H1 (cell line): ENCODE data around the gene TYK2. TPM values are rescaled to one million over a fixed set of nuclear protein-coding genes. Genes with fewer than 3 reads are reported as not detected.

Experiments used
- CTCF ChIA-PET: fragments of 300-600 bp; sonication (Branson Sonifier 250); formaldehyde crosslinking; loops from one replicate; lab custom pipeline; 2021; ENCODE audit not compliant: partially characterized antibody; lab: Charles Lee
- POLR2A ChIA-PET: fragments of 300-600 bp; sonication (Branson Sonifier 250); formaldehyde crosslinking; loops from one replicate; lab custom pipeline; 2021; ENCODE audit warnings: inconsistent platforms; ENCODE audit not compliant: partially characterized antibody; lab: Charles Lee
- DNase-seq, 2 experiments: peaks; one replicate each; pipeline versions ENCODE4 v3.0.0 to v3.0.0-alpha.2; 2010 to 2022; ENCODE audit warnings: low spot score in 2 of 2, low read depth in 1 of 2, mixed read lengths in 1 of 2
- FAIRE-seq: peaks from 2 replicates; lab custom pipeline; 2011; peaks lifted over from hg19 to GRCh38; lab: Jason Lieb, UNC
- H2AFZ ChIP-seq: 2 replicates; pipeline ENCODE4 v1.8.1; 2012; ENCODE audit warnings: low read length, inconsistent platforms
- H2AK5ac ChIP-seq: 2 replicates; pipeline ENCODE4 v1.6.1; 2013; ENCODE audit warnings: low read depth, low read length
- H2BK120ac ChIP-seq: replicated peaks from 2 replicates; pipeline ENCODE3; 2013; ENCODE audit warnings: low read depth, low read length, inconsistent platforms
- H2BK12ac ChIP-seq: 2 replicates; pipeline ENCODE4 v1.6.1; 2013; ENCODE audit warnings: low read depth, low read length
- H2BK15ac ChIP-seq: 2 replicates; pipeline ENCODE4 v1.6.1; 2013; ENCODE audit warnings: low read length
- H2BK20ac ChIP-seq: 2 replicates; pipeline ENCODE4 v1.6.1; 2013; ENCODE audit warnings: low read length
- H2BK5ac ChIP-seq: 2 replicates; pipeline ENCODE4 v1.6.1; 2013; ENCODE audit warnings: low read depth, low read length
- H3K14ac ChIP-seq: 2 replicates; pipeline ENCODE4 v1.6.1; 2013; ENCODE audit warnings: inconsistent platforms; ENCODE audit not compliant: insufficient read length
- H3K18ac ChIP-seq: 2 replicates; pipeline ENCODE4 v1.6.1; 2013; ENCODE audit warnings: low read length; ENCODE audit errors: extremely low read depth
- H3K23ac ChIP-seq: 2 replicates; pipeline ENCODE4 v1.6.1; 2013; ENCODE audit warnings: inconsistent platforms; ENCODE audit not compliant: insufficient read length
- H3K23me2 ChIP-seq: 2 replicates; pipeline ENCODE4 v1.6.1; 2013; ENCODE audit warnings: low read depth, low read length
- H3K27ac ChIP-seq: 2 replicates; pipeline ENCODE4 v1.6.1; 2011; ENCODE audit warnings: low read depth, low read length, inconsistent platforms
- H3K27me3 ChIP-seq, 4 experiments: replicated peaks in 1 of 4; 1 replicate in 1 of 4; 2 replicates in 3 of 4; pipeline versions ENCODE4 v1.6.1 to v1.8.1; 2011 to 2013; ENCODE audit warnings: low read length in 3 of 4, mild to moderate bottlenecking in 3 of 4, inconsistent platforms in 2 of 4, mixed read lengths in 2 of 4, moderate library complexity in 1 of 4; ENCODE audit not compliant: control insufficient read depth in 3 of 4, insufficient read depth in 3 of 4; ENCODE audit errors: extremely low read depth in 1 of 4
- H3K36me3 ChIP-seq, 4 experiments: 2 replicates each; pipeline versions ENCODE4 v1.6.1 to v1.8.1; 2011 to 2013; ENCODE audit warnings: mild to moderate bottlenecking in 4 of 4, low read length in 3 of 4, moderate library complexity in 2 of 4, control low read depth in 1 of 4, inconsistent platforms in 1 of 4; ENCODE audit not compliant: insufficient read depth in 4 of 4, control insufficient read depth in 2 of 4
- H3K4ac ChIP-seq: replicated peaks from 2 replicates; pipeline ENCODE3; 2013; ENCODE audit warnings: low read length, low read depth, mixed read lengths, inconsistent platforms; ENCODE audit not compliant: insufficient read length
- H3K4me1 ChIP-seq, 4 experiments: replicated peaks in 1 of 4; 1 replicate in 1 of 4; 2 replicates in 3 of 4; pipeline versions ENCODE4 v1.6.1 to v1.8.1; 2011 to 2013; ENCODE audit warnings: low read length in 3 of 4, inconsistent platforms in 2 of 4, mixed read lengths in 1 of 4; ENCODE audit not compliant: insufficient read depth in 4 of 4, control insufficient read depth in 3 of 4
- H3K4me2 ChIP-seq, 2 experiments: 2 replicates each; pipeline versions ENCODE4 v1.6.1 to v1.8.1; 2011 to 2013; ENCODE audit warnings: low read depth in 2 of 2, low read length in 2 of 2, control low read depth in 1 of 2, inconsistent platforms in 1 of 2, mild to moderate bottlenecking in 1 of 2; ENCODE audit not compliant: insufficient read depth in 1 of 2
- H3K4me3 ChIP-seq, 4 experiments: fragments of 200-600, 300-600 bp in 1 of 4; sonication (generic), shearing (Covaris generic), sonication (Bioruptor Twin) in 1 of 4; 2 replicates each; pipeline versions ENCODE4 v1.5.1 to v1.8.1; 2011 to 2016; ENCODE audit warnings: low read length in 4 of 4, low read depth in 3 of 4, control low read depth in 2 of 4, inconsistent platforms in 2 of 4, mild to moderate bottlenecking in 2 of 4, mixed read lengths in 1 of 4, moderate library complexity in 1 of 4; ENCODE audit not compliant: insufficient read depth in 2 of 4; ENCODE audit errors: extremely low read depth in 1 of 4
- H3K56ac ChIP-seq: replicated peaks from 2 replicates; pipeline ENCODE3; 2013; ENCODE audit warnings: low read depth, mild to moderate bottlenecking, mixed read lengths, low read length, inconsistent platforms; ENCODE audit not compliant: insufficient read length
- H3K79me1 ChIP-seq: 2 replicates; pipeline ENCODE4 v1.6.1; 2013; ENCODE audit warnings: low read depth, low read length, control low read depth
- H3K79me2 ChIP-seq, 2 experiments: 2 replicates each; pipeline versions ENCODE4 v1.6.1 to v1.8.1; 2012 to 2013; ENCODE audit warnings: low read length in 2 of 2, mild to moderate bottlenecking in 2 of 2, inconsistent platforms in 1 of 2; ENCODE audit not compliant: insufficient read depth in 2 of 2, control insufficient read depth in 1 of 2
- H3K9ac ChIP-seq, 4 experiments: replicated peaks in 1 of 4; 1 replicate in 1 of 4; 2 replicates in 3 of 4; pipeline versions ENCODE4 v1.6.1 to v1.8.1; 2011 to 2013; ENCODE audit warnings: low read depth in 3 of 4, low read length in 3 of 4, control low read depth in 2 of 4, mild to moderate bottlenecking in 2 of 4, moderate library complexity in 2 of 4, inconsistent platforms in 1 of 4; ENCODE audit errors: extremely low read depth in 1 of 4
- H3K9me3 ChIP-seq, 2 experiments: 2 replicates each; pipeline versions ENCODE4 v1.6.1 to v1.8.1; 2012 to 2013; ENCODE audit warnings: mild to moderate bottlenecking in 2 of 2, moderate library complexity in 2 of 2, control low read depth in 1 of 2, inconsistent platforms in 1 of 2, low read depth in 1 of 2, low read length in 1 of 2, mixed read lengths in 1 of 2; ENCODE audit not compliant: insufficient read depth in 2 of 2
- H4K20me1 ChIP-seq, 2 experiments: replicated peaks in 1 of 2; 2 replicates each; pipeline versions ENCODE3 to v1.8.1; 2011 to 2013; ENCODE audit warnings: inconsistent platforms in 2 of 2, low read length in 2 of 2, mild to moderate bottlenecking in 1 of 2; ENCODE audit not compliant: insufficient read depth in 2 of 2, control insufficient read depth in 1 of 2
- H4K5ac ChIP-seq: 2 replicates; pipeline ENCODE4 v1.6.1; 2013; ENCODE audit warnings: low read length, low read depth, mixed read lengths, inconsistent platforms; ENCODE audit not compliant: insufficient read length
- H4K8ac ChIP-seq: 2 replicates; pipeline ENCODE4 v1.8.0; 2013; ENCODE audit warnings: mild to moderate bottlenecking, moderate library complexity, low read length, inconsistent platforms; ENCODE audit not compliant: insufficient read depth; ENCODE audit errors: extremely low read depth
- H4K91ac ChIP-seq: replicated peaks from 2 replicates; pipeline ENCODE3; 2013; ENCODE audit warnings: low read length, mixed read lengths, inconsistent platforms; ENCODE audit not compliant: insufficient read length
- ATF2 ChIP-seq: IDR thresholded peaks from 2 replicates; pipeline ENCODE4 v1.6.1; 2012; ENCODE audit warnings: low read length, inconsistent platforms
- KDM5A ChIP-seq: fragments of 200-600 bp; IDR thresholded peaks from 2 replicates; pipeline ENCODE4 v1.7.1; 2012; ENCODE audit warnings: mild to moderate bottlenecking, low read length, inconsistent platforms, mixed read lengths
- POU5F1 ChIP-seq: IDR thresholded peaks from 2 replicates; pipeline ENCODE4 v1.6.1; 2011; ENCODE audit warnings: low read depth, mild to moderate bottlenecking, low read length, moderate library complexity
- RNF2 ChIP-seq: fragments of 200-900, 300-1000 bp; sonication (generic); IDR thresholded peaks from 2 replicates; pipeline ENCODE4 v1.7.1; 2016; ENCODE audit warnings: borderline replicate concordance, low read depth, mild to moderate bottlenecking, antibody characterized with exemption, low read length; ENCODE audit not compliant: poor library complexity, severe bottlenecking; ENCODE audit errors: missing control alignments
- SIX5 ChIP-seq: IDR thresholded peaks from 2 replicates; pipeline ENCODE4 v1.6.1; 2011; ENCODE audit warnings: mild to moderate bottlenecking, low read depth, low read length
- YY1 ChIP-seq: IDR thresholded peaks from 2 replicates; pipeline ENCODE4 v1.6.1; 2011; ENCODE audit warnings: low read depth, mild to moderate bottlenecking, low read length
- WGBS, 2 experiments: shearing (Covaris generic) in 1 of 2; methylation state at CpG; one replicate each; pipeline versions ENCODE4 v1.1.6 to v1.1.7; 2013 to 2015; ENCODE audit warnings: low lambda C conversion rate in 2 of 2, mixed read lengths in 2 of 2, inconsistent platforms in 1 of 2, low coverage in 1 of 2, missing lambda C conversion rate in 1 of 2; ENCODE audit not compliant: insufficient replicate concordance in 2 of 2, insufficient coverage in 1 of 2, insufficient read length in 1 of 2; ENCODE audit errors: extremely low coverage in 1 of 2, missing lambda C conversion rate in 1 of 2; 5-methylcytosine and 5-hydroxymethylcytosine counted together
- polyA plus RNA-seq, 7 experiments: library from polyadenylated mRNA; depleted of rRNA in 3 of 7; stranded (reverse) in 5 of 7; unstranded in 2 of 7; fragments of >200 nt in 5 of 7; fragments of 200-250 nt in 2 of 7; gene quantifications; 1 replicate in 5 of 7; 2 replicates in 1 of 7; 4 replicates in 1 of 7; pipeline versions ENCODE4 v1.2.1 to v1.2.3, GENCODE V29; 2011 to 2013; ENCODE audit warnings: missing spikeins in 2 of 7, mixed read lengths in 2 of 7
- total RNA-seq: library from RNA; stranded (reverse); fragmentation: NEBNext Ultra II Directional; extraction: Animal tissue kit (Norgen Biotek cat#: 25700); gene quantifications from 2 replicates; pipeline ENCODE4 v1.2.1, GENCODE V29; 2021

The TYK2 gene
- total and polyA plus RNA-seq, 2 of the 8 experiments (the other 6 are each of a cell fraction or from before 2014, with no cell fraction given), result 32.1 to 40.8 TPM

DNA sequence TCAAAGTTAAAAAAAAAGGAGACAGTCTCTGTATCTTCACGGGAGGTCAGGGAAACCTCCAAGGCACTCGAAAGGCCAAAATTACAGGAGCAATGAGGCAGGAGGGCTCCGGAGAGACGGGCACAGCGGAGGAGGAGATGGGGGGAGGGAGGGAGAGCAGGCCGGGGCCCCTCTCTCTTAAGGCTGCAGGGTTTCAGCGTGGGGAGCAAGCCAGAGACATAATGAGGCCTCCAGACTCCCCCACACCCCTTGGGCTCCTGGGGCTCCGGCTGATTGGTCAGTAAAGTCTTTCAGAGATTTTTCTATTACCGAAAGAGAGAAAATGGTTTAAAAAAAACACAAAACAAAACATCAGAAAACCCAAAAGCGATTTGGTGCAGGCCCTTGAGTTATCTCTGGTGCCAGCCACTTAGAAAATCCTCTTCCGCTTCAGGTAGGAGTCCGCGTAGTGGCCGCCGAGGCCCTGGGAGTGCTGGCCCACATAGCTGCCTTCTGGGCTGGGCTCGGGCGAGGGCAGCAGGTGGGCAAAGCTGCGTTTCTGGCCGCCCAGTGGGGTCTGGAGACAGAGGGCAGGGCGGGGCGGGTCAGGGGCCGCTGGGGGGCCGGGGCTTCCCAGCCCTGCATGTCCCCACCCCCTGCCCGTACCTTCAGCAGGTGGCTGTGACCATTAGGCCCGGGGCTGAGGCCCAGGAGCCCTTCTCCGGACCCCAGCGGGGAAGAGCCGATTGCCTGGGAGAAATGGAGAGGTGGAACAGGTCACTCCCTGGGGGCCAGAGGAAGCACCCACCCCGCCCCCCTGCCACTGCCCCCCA is 63.1 kb downstream of the TYK2 start:
- Histone ChIP-seq H3K79me1 (no peaks in the 10 kb centered on the region; the same call in 1 of the 2 replicates), H3K4me3 (no peak overlapping the region), H3K9me3 (no peaks in the 10 kb centered on the region), H3K18ac (no peak overlapping the region), H3K23me2 (peaks cover 3% of the 10 kb centered on the region; the same call in 1 of the 2 replicates), H3K27me3 (no peaks in the 10 kb centered on the region; a peak in 1 of 7 replicates), H2AK5ac (no peak overlapping the region), H3K4me2 (no peak overlapping the region), H2BK20ac (no peak overlapping the region), H3K9ac (no peak overlapping the region), H3K79me2 (no peaks in the 10 kb centered on the region), H2BK120ac (no peak overlapping the region), H4K5ac (no peak overlapping the region), H3K27ac (no peak overlapping the region), H4K20me1 (peaks cover 0 to 7% of the 10 kb centered on the region in 2 experiments), H4K91ac (no peak overlapping the region), H3K14ac (no peak overlapping the region), H3K4me1 (no peaks in the 10 kb centered on the region; a peak in 1 of 7 replicates), H2BK5ac (no peak overlapping the region), H4K8ac (no peak overlapping the region; the same call in 1 of the 2 replicates), H3K23ac (no peak overlapping the region), H2BK15ac (no peak overlapping the region), H3K4ac (no peak overlapping the region), H2AFZ (no peak overlapping the region), H2BK12ac (no peak overlapping the region), H3K36me3 (peaks cover 12 to 38% (median 30%) of the 10 kb centered on the region in 4 experiments), H3K56ac (no peak overlapping the region)
- ChIA-PET POLR2A (interaction anchor here (0.7 to 11.4 kb wide), 8 partner anchors 7 to 369 kb away, joined by 3 to 104 read pairs (median 4); partner anchors contain the start of genes ICAM1, ICAM5 and RAVER1), CTCF (interaction anchor here (1.0 to 2.5 kb wide), 5 partner anchors 18 to 119 kb away, joined by 3 to 11 read pairs (median 3); no protein-coding TSS in a partner anchor)
- FAIRE-seq (no peak), DNase-seq (no peak)
- TF ChIP-seq ATF2 (no peak), RNF2 (no peak), KDM5A (no peak), YY1 (no peak), POU5F1 (no peak), SIX5 (no peak)
- 97% methylated on average over 16 of the region's 29 CpGs; no CpG with 5 or more reads in 1 of the 2 experiments for WGBS, 2 experiments
